ENCODE measurements around the gene LMTK3.

The LMTK3 gene

GRCh38 chr19:48443731-48444128 is 67.9 kb downstream of the LMTK3 start:
- DNase-seq: no peak

GRCh38 chr19:48443256-48443655 is 68.4 kb downstream of the LMTK3 start:
- DNase-seq: no peak

DNA sequence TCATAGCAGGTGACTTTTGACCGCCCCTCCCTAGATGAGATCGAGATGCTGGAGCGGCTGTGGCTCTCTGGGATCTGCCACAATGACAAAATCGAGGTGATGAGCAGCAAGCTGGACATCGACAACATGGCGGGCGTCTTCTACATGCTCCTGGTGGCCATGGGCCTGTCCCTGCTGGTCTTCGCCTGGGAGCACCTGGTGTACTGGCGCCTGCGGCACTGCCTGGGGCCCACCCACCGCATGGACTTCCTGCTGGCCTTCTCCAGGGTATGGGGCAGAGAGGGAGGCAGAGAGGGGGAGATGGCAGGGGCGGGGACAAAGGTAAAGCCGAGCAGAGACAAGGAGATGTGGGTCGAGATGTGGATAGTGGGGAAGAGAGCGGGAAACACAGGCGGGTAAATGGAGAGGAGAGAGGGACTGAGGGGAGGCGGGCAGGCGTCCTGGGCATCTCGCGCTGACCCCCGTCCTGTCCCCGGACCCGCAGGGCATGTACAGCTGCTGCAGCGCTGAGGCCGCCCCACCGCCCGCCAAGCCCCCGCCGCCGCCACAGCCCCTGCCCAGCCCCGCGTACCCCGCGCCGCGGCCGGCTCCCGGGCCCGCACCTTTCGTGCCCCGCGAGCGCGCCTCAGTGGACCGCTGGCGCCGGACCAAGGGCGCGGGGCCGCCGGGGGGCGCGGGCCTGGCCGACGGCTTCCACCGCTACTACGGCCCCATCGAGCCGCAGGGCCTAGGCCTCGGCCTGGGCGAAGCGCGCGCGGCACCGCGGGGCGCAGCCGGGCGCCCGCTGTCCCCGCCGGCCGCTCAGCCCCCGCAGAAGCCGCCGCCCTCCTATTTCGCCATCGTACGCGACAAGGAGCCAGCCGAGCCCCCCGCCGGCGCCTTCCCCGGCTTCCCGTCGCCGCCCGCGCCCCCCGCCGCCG is 69.3 kb downstream of the LMTK3 start:
- no peak for DNase-seq

GRCh38 chr19:48441360-48442050 is 70.1 kb downstream of the LMTK3 start:
- no peak for DNase-seq

DNA sequence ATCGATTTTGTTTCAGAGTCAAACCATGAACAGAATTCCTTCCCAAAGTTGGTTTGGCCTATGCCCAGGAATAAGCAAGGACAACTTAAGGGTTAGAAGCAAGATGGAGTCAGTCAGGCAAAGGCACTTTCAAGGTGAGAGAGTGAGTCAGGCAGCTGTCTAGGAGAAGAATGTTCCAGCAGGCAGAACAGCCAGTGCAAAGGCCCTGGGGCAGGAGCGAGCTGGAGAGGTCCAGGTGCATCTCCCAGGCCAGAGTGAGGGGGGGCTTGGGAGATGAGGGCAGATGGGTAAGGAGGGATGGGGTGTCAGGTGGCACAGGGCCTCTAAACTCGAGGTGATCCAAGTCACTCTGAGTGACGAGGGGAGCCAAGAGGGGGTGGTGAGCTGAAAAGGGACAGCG is 75.0 kb downstream of the LMTK3 start:
- no peak for DNase-seq
